C4-2B (cell line): ENCODE results near the gene REST.
"Not testable (repeated sequence)": the region's sequence is repeated elsewhere in the genome, so short reads cannot be mapped to it uniquely, and the experiment has no call there.

ENCODE experiments used
- CTCF ChIP-seq: fragments of 450-650 bp; conservative IDR thresholded peaks from 2 replicates; pipeline ENCODE4 v1.5.1; 2017; ENCODE audit warnings: mild to moderate bottlenecking
- ZFX ChIP-seq: fragments of 450-650 bp; IDR thresholded peaks from 2 replicates; pipeline ENCODE4 v1.6.1; 2017

- not testable (repeated sequence) for TF ChIP-seq CTCF, ZFX
Measured at GRCh38 chr4:56900186-56900585, 7.5 kb upstream of the REST start.
